D721Med (cell line): ENCODE data around the gene RAB4A.
A peak's percentile ranks its signal among the peaks of the same experiment; 100 is the strongest.

Experiments used
- DNase-seq: peaks from one replicate; pipeline ENCODE4 v3.0.0; 2011; ENCODE audit warnings: low spot score; ENCODE audit not compliant: insufficient read length
- FAIRE-seq: peaks from 2 replicates; lab custom pipeline; 2011; peaks lifted over from hg19 to GRCh38; lab: Jason Lieb, UNC
- CTCF ChIP-seq: IDR thresholded peaks from 2 replicates; pipeline ENCODE4 v1.5.1; 2012; ENCODE audit warnings: mild to moderate bottlenecking, control low read depth; ENCODE audit not compliant: insufficient read depth; ENCODE audit errors: missing control alignments

The RAB4A gene

GRCh38 chr1:229262239-229262638 is 8.7 kb upstream of the RAB4A start:
- FAIRE-seq (peak; percentile 35), DNase-seq (no peak)
- TF ChIP-seq CTCF, result no peak

GRCh38 chr1:229263254-229263653 is 7.7 kb upstream of the RAB4A start:
- DNase-seq (no peak), FAIRE-seq (no peak)
- no peak for TF ChIP-seq CTCF

GRCh38 chr1:229264068-229264467 is 6.8 kb upstream of the RAB4A start:
- DNase-seq, result no peak
- no peak for TF ChIP-seq CTCF
- FAIRE-seq, result no peak

GRCh38 chr1:229264487-229264886 is 6.4 kb upstream of the RAB4A start:
- TF ChIP-seq CTCF, result no peak
- FAIRE-seq (no peak), DNase-seq (no peak)

- no peak for TF ChIP-seq CTCF
- no peak for FAIRE-seq
- DNase-seq, result no peak
Measured at GRCh38 chr1:229266274-229266673, 4.6 kb upstream of the RAB4A start.

GRCh38 chr1:229266832-229267500 is 3.9 kb upstream of the RAB4A start:
- FAIRE-seq, result no peak
- no peak for DNase-seq
- no peak for TF ChIP-seq CTCF

GRCh38 chr1:229268505-229268904 is 2.4 kb upstream of the RAB4A start:
- no peak for DNase-seq
- TF ChIP-seq CTCF, result no peak

More at GRCh38 chr1:229268505-229268904, 2.4 kb upstream of the RAB4A start:
- no peak for FAIRE-seq
